NOMO-1 treated with DMSO at 0.1 percent for 48 hours (cell line): Measurements from ENCODE around the gene LRIF1.
"Not testable (repeated sequence)": the region's sequence is repeated elsewhere in the genome, so short reads cannot be mapped to it uniquely, and the experiment has no call there.

ENCODE experiments used
- DNase-seq: peaks from one replicate; lab custom pipeline; 2025; ENCODE audit not compliant: unreplicated experiment; lab: John Stamatoyannopoulos, UW

LRIF1 gene

GRCh38 chr1:110963691-110964454 is at the start of gene LRIF1:
Gene LRIF1, minus strand, starts transcription at chr1:110963922. Its CDS starts 234 bp downstream, at chr1:110963688.
- DNase-seq, result peak; percentile 100

GRCh38 chr1:111008031-111008430 is 44.3 kb upstream of the LRIF1 start:
- DNase-seq, result no peak

GRCh38 chr1:111006556-111006955 is 42.8 kb upstream of the LRIF1 start:
- no peak for DNase-seq

- DNase-seq, result not testable (repeated sequence)
Measured at GRCh38 chr1:110999607-111000006, 35.9 kb upstream of the LRIF1 start.

GRCh38 chr1:110992329-110992728 is 28.6 kb upstream of the LRIF1 start:
- peak; percentile 5 for DNase-seq

GRCh38 chr1:110991295-110991694 is 27.6 kb upstream of the LRIF1 start:
- DNase-seq, result not testable (repeated sequence)

- no peak for DNase-seq
Measured at GRCh38 chr1:110990541-110990940, 26.8 kb upstream of the LRIF1 start.

- no peak for DNase-seq
Measured at GRCh38 chr1:110986407-110986891, 22.7 kb upstream of the LRIF1 start.

- DNase-seq, result no peak
Measured at GRCh38 chr1:110982320-110982719, 18.6 kb upstream of the LRIF1 start.

GRCh38 chr1:110979154-110979553 is 15.4 kb upstream of the LRIF1 start:
- DNase-seq, result no peak

- DNase-seq, result no peak
Measured at GRCh38 chr1:110976089-110976488, 12.4 kb upstream of the LRIF1 start.

GRCh38 chr1:110975265-110975664 is 11.5 kb upstream of the LRIF1 start:
- DNase-seq, result no peak

- DNase-seq, result no peak
Measured at GRCh38 chr1:110967256-110967655, 3.5 kb upstream of the LRIF1 start.

- no peak for DNase-seq
Measured at GRCh38 chr1:110964455-110964903, 757 bp upstream of the LRIF1 start.

GRCh38 chr1:110962892-110963690 is 631 bp downstream of the LRIF1 start:
- peak; percentile 71 for DNase-seq

- no peak for DNase-seq
Measured at GRCh38 chr1:110961902-110962301, 1.8 kb downstream of the LRIF1 start.

GRCh38 chr1:110960777-110961420 is 2.8 kb downstream of the LRIF1 start:
- DNase-seq, result no peak

- no peak for DNase-seq
Measured at GRCh38 chr1:110957798-110958197, 5.9 kb downstream of the LRIF1 start.

- DNase-seq, result peak; percentile 43
Measured at GRCh38 chr1:110956586-110956985, 7.1 kb downstream of the LRIF1 start.

- no peak for DNase-seq
Measured at GRCh38 chr1:110953031-110953430, 10.7 kb downstream of the LRIF1 start.

- no peak for DNase-seq
Measured at GRCh38 chr1:110952031-110952430, 11.7 kb downstream of the LRIF1 start.
